ENCODE results near the gene MDFIC2.
"Not testable (repeated sequence)": the region's sequence is repeated elsewhere in the genome, so short reads cannot be mapped to it uniquely, and the experiment has no call there.

The MDFIC2 gene

GRCh38 chr3:70256566-70256965, 55.9 kb downstream of the MDFIC2 start:
- DNase-seq (ENCODE audit: low spot score): no peak

- no peak for DNase-seq (ENCODE audit: low spot score)
Measured at GRCh38 chr3:70250492-70250891, 61.9 kb downstream of the MDFIC2 start.

- no peak for DNase-seq (ENCODE audit: low spot score)
Measured at GRCh38 chr3:70249509-70250160, 62.8 kb downstream of the MDFIC2 start.

GRCh38 chr3:70248856-70249255, 63.6 kb downstream of the MDFIC2 start:
- no peak for DNase-seq (ENCODE audit: low spot score)

- DNase-seq (ENCODE audit: low spot score): no peak
Measured at GRCh38 chr3:70247955-70248354, 64.5 kb downstream of the MDFIC2 start.

GRCh38 chr3:70245746-70246525, 66.5 kb downstream of the MDFIC2 start:
- no peak for DNase-seq (ENCODE audit: low spot score)

- DNase-seq (ENCODE audit: low spot score): no peak
Measured at GRCh38 chr3:70244422-70244821, 68.0 kb downstream of the MDFIC2 start.

GRCh38 chr3:70242297-70242882, 70.0 kb downstream of the MDFIC2 start:
- DNase-seq (ENCODE audit: low spot score): no peak

GRCh38 chr3:70233812-70234211, 78.6 kb downstream of the MDFIC2 start:
- no peak for DNase-seq (ENCODE audit: low spot score)

- no peak for DNase-seq (ENCODE audit: low spot score)
Measured at GRCh38 chr3:70233112-70233511, 79.3 kb downstream of the MDFIC2 start.

- DNase-seq (ENCODE audit: low spot score): no peak
Measured at GRCh38 chr3:70231266-70231701, 81.2 kb downstream of the MDFIC2 start.

GRCh38 chr3:70227437-70227836, 85.0 kb downstream of the MDFIC2 start:
- DNase-seq (ENCODE audit: low spot score): no peak

GRCh38 chr3:70225146-70225545, 87.3 kb downstream of the MDFIC2 start:
- DNase-seq (ENCODE audit: low spot score): no peak

GRCh38 chr3:70224337-70224736, 88.1 kb downstream of the MDFIC2 start:
- DNase-seq (ENCODE audit: low spot score): no peak

- no peak for DNase-seq (ENCODE audit: low spot score)
Measured at GRCh38 chr3:70218471-70218870, 94.0 kb downstream of the MDFIC2 start.

- DNase-seq (ENCODE audit: low spot score): not testable (repeated sequence)
Measured at GRCh38 chr3:70211274-70211673, 101.2 kb downstream of the MDFIC2 start.

GRCh38 chr3:70201975-70202374, 110.5 kb downstream of the MDFIC2 start:
- no peak for DNase-seq (ENCODE audit: low spot score)

- DNase-seq (ENCODE audit: low spot score): no peak
Measured at GRCh38 chr3:70189884-70190473, 122.5 kb downstream of the MDFIC2 start.

- no peak for DNase-seq (ENCODE audit: low spot score)
Measured at GRCh38 chr3:70186221-70186620, 126.2 kb downstream of the MDFIC2 start.

GRCh38 chr3:70185661-70186060, 126.8 kb downstream of the MDFIC2 start:
- no peak for DNase-seq (ENCODE audit: low spot score)

GRCh38 chr3:70183781-70184504, 128.5 kb downstream of the MDFIC2 start:
- no peak for DNase-seq (ENCODE audit: low spot score)

- DNase-seq (ENCODE audit: low spot score): no peak
Measured at GRCh38 chr3:70182166-70182565, 130.3 kb downstream of the MDFIC2 start.

Data from iPS-NIHi11 (cell line).